HepG2 (cell line): ENCODE data around the gene SPRYD4. TPM values are rescaled to one million over a fixed set of nuclear protein-coding genes. Genes with fewer than 3 reads are reported as not detected.

Source experiments
- AHDC1 ChIP-seq: sonication (generic); formaldehyde crosslinking; IDR thresholded peaks from 2 replicates; pipeline ENCODE4 v1.5.1; 2020; ENCODE audit warnings: mild to moderate bottlenecking, missing genetic modification reagents, borderline replicate concordance
- EZH2 ChIP-seq: conservative IDR thresholded peaks from 2 replicates; pipeline ENCODE4 v1.6.1; 2012; ENCODE audit warnings: mild to moderate bottlenecking, low read depth, low read length, moderate library complexity
- HOXA9 ChIP-seq: sonication (generic); formaldehyde crosslinking; IDR thresholded peaks from 2 replicates; pipeline ENCODE4 v1.8.1; 2022; ENCODE audit warnings: missing genetic modification reagents, mild to moderate bottlenecking, moderate library complexity, borderline replicate concordance
- NCOA1 ChIP-seq: sonication (generic); formaldehyde crosslinking; IDR thresholded peaks from 2 replicates; pipeline ENCODE4 v1.9.0; 2021; ENCODE audit warnings: missing genetic modification reagents
- SALL2 ChIP-seq: sonication (generic); formaldehyde crosslinking; IDR thresholded peaks from 2 replicates; pipeline ENCODE4 v1.8.1; 2023; ENCODE audit warnings: mild to moderate bottlenecking, missing genetic modification reagents, inconsistent platforms
- SOX13 ChIP-seq, 3 experiments: fragments of 450-650 bp in 1 of 3; sonication (generic) in 1 of 3; formaldehyde crosslinking in 1 of 3; IDR thresholded peaks in 2 of 3; conservative IDR thresholded peaks in 1 of 3; 2 replicates each; pipeline versions ENCODE4 v1.5.0 to v1.6.1; 2016 to 2020; ENCODE audit warnings: antibody characterized with exemption in 1 of 3, mild to moderate bottlenecking in 1 of 3, missing compliant biosample characterization in 1 of 3, missing genetic modification reagents in 1 of 3, moderate library complexity in 1 of 3
- SRSF1 ChIP-seq: fragments of 200-400 bp; formaldehyde crosslinking; optimal IDR thresholded peaks from 2 replicates; pipeline ENCODE3; 2017; ENCODE audit warnings: mild to moderate bottlenecking, low read depth, low read length, moderate library complexity
- TCF7 ChIP-seq: sonication (generic); IDR thresholded peaks from 2 replicates; pipeline ENCODE4 v1.6.1; 2016; ENCODE audit warnings: antibody characterized with exemption, low read depth
- TRIM22 ChIP-seq: fragments of 450-650 bp; IDR thresholded peaks from 2 replicates; pipeline ENCODE4 v1.6.1; 2017
- ZBTB3 ChIP-seq: sonication (generic); formaldehyde crosslinking; IDR thresholded peaks from 2 replicates; pipeline ENCODE4 v1.4.0; 2020; ENCODE audit warnings: low read depth, mild to moderate bottlenecking, moderate library complexity, missing genetic modification reagents, borderline replicate concordance
- ZFX ChIP-seq: sonication (generic); formaldehyde crosslinking; IDR thresholded peaks from 2 replicates; pipeline ENCODE4 v1.4.0; 2020; ENCODE audit warnings: mild to moderate bottlenecking, low read depth, missing genetic modification reagents, moderate library complexity
- ZNF138 ChIP-seq: sonication (generic); formaldehyde crosslinking; IDR thresholded peaks from 2 replicates; pipeline ENCODE4 v1.5.0; 2020; ENCODE audit warnings: mild to moderate bottlenecking, low read depth, missing genetic modification reagents
- ZNF33A ChIP-seq: sonication (generic); formaldehyde crosslinking; IDR thresholded peaks from 2 replicates; pipeline ENCODE4 v1.5.1; 2020; ENCODE audit warnings: missing genetic modification reagents, mild to moderate bottlenecking, moderate library complexity, borderline replicate concordance
- ZNF460 ChIP-seq: sonication (generic); formaldehyde crosslinking; IDR thresholded peaks from 2 replicates; pipeline ENCODE4 v1.5.1; 2020; ENCODE audit warnings: missing genetic modification reagents, mild to moderate bottlenecking, borderline replicate concordance
- ZNF576 ChIP-seq: sonication (generic); formaldehyde crosslinking; IDR thresholded peaks from 2 replicates; pipeline ENCODE4 v1.4.0; 2020; ENCODE audit warnings: mild to moderate bottlenecking, missing genetic modification reagents
- ZNF776 ChIP-seq: sonication (generic); formaldehyde crosslinking; IDR thresholded peaks from 2 replicates; pipeline ENCODE4 v1.4.0; 2020; ENCODE audit warnings: mild to moderate bottlenecking, missing genetic modification reagents
- polyA plus RNA-seq, 8 experiments: library from polyadenylated mRNA; depleted of rRNA in 3 of 8; stranded (reverse) in 7 of 8; unstranded in 1 of 8; fragments of >200 nt; fragmentation: Illumina TruSeq in 4 of 8; extraction: Trizol in 4 of 8; gene quantifications; 2 replicates each; pipeline versions ENCODE4 v1.2.1 to v1.2.3, GENCODE V29; 2011 to 2016; ENCODE audit warnings: low read depth in 4 of 8, missing spikeins in 1 of 8, mixed read lengths in 1 of 8; ENCODE audit not compliant: insufficient read depth in 1 of 8
- total RNA-seq, 5 experiments: library from RNA; depleted of rRNA; stranded (reverse); fragments of >200 nt; fragmentation: Illumina TruSeq; extraction: Trizol; gene quantifications; 2 replicates each; pipeline ENCODE4 v1.2.3, GENCODE V29; 2016; ENCODE audit warnings: low read depth in 1 of 5
- TF ChIP-seq, protein P1 (sequence below): sonication (generic); formaldehyde crosslinking; IDR thresholded peaks from 2 replicates; pipeline ENCODE4 v1.4.0; 2020; ENCODE audit warnings: missing genetic modification reagents, borderline replicate concordance

The SPRYD4 gene
- total and polyA plus RNA-seq, 2 of the 13 experiments (the other 11 are each of a cell fraction or from before 2014, with no cell fraction given), result 3.9 to 4.5 TPM

GRCh38 chr12:56488041-56488955 is 19.9 kb downstream of the SPRYD4 start, which contains the start of gene GLS2 (continued):
- TF ChIP-seq, protein P1, sequence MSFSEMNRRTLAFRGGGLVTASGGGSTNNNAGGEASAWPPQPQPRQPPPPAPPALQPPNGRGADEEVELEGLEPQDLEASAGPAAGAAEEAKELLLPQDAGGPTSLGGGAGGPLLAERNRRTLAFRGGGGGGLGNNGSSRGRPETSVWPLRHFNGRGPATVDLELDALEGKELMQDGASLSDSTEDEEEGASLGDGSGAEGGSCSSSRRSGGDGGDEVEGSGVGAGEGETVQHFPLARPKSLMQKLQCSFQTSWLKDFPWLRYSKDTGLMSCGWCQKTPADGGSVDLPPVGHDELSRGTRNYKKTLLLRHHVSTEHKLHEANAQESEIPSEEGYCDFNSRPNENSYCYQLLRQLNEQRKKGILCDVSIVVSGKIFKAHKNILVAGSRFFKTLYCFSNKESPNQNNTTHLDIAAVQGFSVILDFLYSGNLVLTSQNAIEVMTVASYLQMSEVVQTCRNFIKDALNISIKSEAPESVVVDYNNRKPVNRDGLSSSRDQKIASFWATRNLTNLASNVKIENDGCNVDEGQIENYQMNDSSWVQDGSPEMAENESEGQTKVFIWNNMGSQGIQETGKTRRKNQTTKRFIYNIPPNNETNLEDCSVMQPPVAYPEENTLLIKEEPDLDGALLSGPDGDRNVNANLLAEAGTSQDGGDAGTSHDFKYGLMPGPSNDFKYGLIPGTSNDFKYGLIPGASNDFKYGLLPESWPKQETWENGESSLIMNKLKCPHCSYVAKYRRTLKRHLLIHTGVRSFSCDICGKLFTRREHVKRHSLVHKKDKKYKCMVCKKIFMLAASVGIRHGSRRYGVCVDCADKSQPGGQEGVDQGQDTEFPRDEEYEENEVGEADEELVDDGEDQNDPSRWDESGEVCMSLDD (CRISPR knock-in tag), result peak; percentile 89
- no peak for TF ChIP-seq SOX13 (IDR thresholded peaks at IDR 0.05)
- 0 out of 4 replicates have a peak, but pooled peaks of 1 of the 2 experiments have one; percentile 28 for TF ChIP-seq SOX13 (CRISPR knock-in tag; conservative IDR thresholded peaks at IDR 0.05 in 1 of 2, IDR thresholded peaks at IDR 0.05 in 1 of 2)
- TF ChIP-seq TCF7, result no peak
- TF ChIP-seq ZBTB3, result no peak
- TF ChIP-seq ZNF576 (CRISPR knock-in tag), result 0 out of 2 replicates have a peak, but pooled peaks have one; percentile 71
- TF ChIP-seq NCOA1, result peak; percentile 77; the same call in 1 of the 2 replicates
- peak; percentile 92 for TF ChIP-seq ZNF776
- TF ChIP-seq HOXA9, result peak; percentile 85; the same call in 1 of the 2 replicates
- TF ChIP-seq SRSF1, result peak; percentile 68
- peak; percentile 92; the same call in 1 of the 2 replicates for TF ChIP-seq SALL2
- TF ChIP-seq ZNF33A (CRISPR knock-in tag), result no peak
- peak; percentile 79 for TF ChIP-seq ZFX (CRISPR knock-in tag)
- TF ChIP-seq AHDC1, result peak; percentile 30; the same call in 1 of the 2 replicates
- TF ChIP-seq EZH2, result no peak
- TF ChIP-seq TRIM22, result no peak
- no peak for TF ChIP-seq ZNF138 (CRISPR knock-in tag)
- TF ChIP-seq ZNF460 (CRISPR knock-in tag), result no peak
